Left cardiac atrium (tissue), 4 donors: ENCODE data around the gene TTC13. TPM values are rescaled to one million over a fixed set of nuclear protein-coding genes. Genes with fewer than 3 reads are reported as not detected.

Experiments
- ATAC-seq, 2 donors: fragments of 200-7000 bp; cut with Tn5 transposase; one replicate each; pipeline ENCODE4 v1.9.1; 2020; ENCODE audit warnings: mild to moderate bottlenecking in 2 of 2, moderate library complexity in 2 of 2
- DNase-seq: peaks from one replicate; pipeline ENCODE4 v3.0.0-alpha.2; 2020
- intact Hi-C, 2 donors: fragments of 100-400 bp; cut with DNase I; formaldehyde crosslinking; loops; one replicate each; pipeline versions ENCODE4 v1.14.1 to v1.15.1; 2022 to 2023
- total RNA-seq, 2 donors: library from RNA; stranded (reverse); fragmentation: NEBNext Ultra II Directional; extraction: Animal tissue kit (Norgen Biotek cat#: 25700); gene quantifications; one replicate each; pipeline ENCODE4 v1.2.1, GENCODE V29; 2021
- donor health status: DM: no; HTN: yes; CAD: no.
- donor health status: DM: no; HTN: yes; CAD: no; lungs with severe emphysema.
- donor health status: DM: yes; HTN: yes; CAD: no.
- donor health status: Dilated cardiomyopathy.

Gene TTC13
- total RNA-seq, 2 donors from 2014 or later, result 9.5 to 9.6 TPM

- ATAC-seq (no peak), DNase-seq (no peak)
- intact Hi-C loops, result no loop called here
These were observed 94.0 kb downstream of the TTC13 start for GRCh38 chr1:230884646-230885045.

- DNase-seq (no peak), ATAC-seq (peak; percentile 53 to 83)
- intact Hi-C loops, result no loop called here
These were observed 94.7 kb downstream of the TTC13 start for GRCh38 chr1:230883967-230884366.

- DNase-seq (no peak), ATAC-seq (no peak)
- intact Hi-C loops, result loop anchor here in 1 of 2 donors (10.0 kb wide), 1 partner anchor 75 kb away; no protein-coding TSS in a partner anchor
These were observed 98.9 kb downstream of the TTC13 start for GRCh38 chr1:230879778-230880177.

DNA sequence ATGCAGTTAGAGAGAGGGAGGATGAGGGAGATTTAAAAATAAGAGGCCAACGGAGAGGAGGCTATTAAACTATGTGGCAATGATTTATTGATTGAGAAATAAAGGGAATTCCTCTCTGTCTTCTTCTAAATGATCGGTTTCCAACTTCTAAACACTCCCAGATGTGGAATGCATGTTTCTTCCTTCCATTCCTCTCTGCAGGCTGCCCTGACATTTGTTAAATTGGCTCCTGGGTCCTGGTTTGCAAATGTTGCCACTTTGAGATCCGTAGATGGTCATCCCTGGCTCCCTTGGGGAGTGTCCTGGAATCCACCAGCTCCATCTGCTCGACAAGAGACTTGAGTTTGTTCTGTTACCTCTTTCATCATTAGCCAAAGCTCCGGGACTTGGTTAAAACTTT is 100.1 kb downstream of the TTC13 start:
- DNase-seq, result no peak
- ATAC-seq, result peak in 1 of 2 donors; percentile 16
- intact Hi-C loops, result loop anchor here in 1 of 2 donors (10.0 kb wide), 1 partner anchor 74 kb away; no protein-coding TSS in a partner anchor

GRCh38 chr1:230877924-230878590 is 100.6 kb downstream of the TTC13 start:
- ATAC-seq (no peak), DNase-seq (no peak)
- intact Hi-C loops, result loop anchor here in 1 of 2 donors (10.0 kb wide), 1 partner anchor 73 kb away; no protein-coding TSS in a partner anchor

DNA sequence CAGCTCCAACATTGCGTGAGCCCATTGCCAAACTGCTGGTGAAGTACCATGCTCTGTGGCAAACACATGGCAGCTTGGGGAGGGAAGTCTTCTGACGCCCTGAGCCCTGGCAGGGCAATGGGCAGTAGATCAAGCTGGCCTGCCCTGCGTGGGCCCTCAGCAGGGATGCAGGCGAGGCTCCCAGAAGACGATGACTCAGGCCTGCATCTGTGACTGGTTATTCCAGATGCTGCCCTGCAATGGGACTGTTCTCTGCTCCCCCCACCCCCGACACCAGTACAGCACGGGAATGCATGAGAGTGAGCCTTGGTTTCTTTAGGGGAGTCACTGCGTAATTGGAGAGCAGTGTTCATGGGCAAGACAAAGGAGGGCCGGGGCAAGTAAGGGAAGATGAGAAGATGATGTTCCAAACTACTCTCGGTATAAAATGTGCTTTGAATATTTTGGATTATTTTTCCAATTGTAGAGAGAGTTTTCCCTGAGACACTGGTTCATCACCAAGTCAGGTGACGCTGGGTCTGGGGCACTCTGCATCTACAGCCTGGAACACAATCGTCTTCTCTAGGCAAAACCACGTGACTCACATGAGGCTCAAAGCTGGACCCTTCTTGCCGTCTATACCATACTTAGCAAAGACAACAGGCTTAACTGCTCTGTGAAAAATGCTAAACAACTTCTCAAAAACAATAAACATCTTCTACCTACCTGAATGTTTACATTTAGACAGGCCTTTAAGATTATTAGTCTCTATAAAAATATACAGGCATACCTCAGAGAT is 101.3 kb downstream of the TTC13 start:
- intact Hi-C loops, result loop anchor here in 1 of 2 donors (10.0 kb wide), 1 partner anchor 73 kb away; no protein-coding TSS in a partner anchor
- ATAC-seq (peak; percentile 13 to 69), DNase-seq (no peak)

- peak; percentile 38 to 63 for ATAC-seq
- DNase-seq, result no peak
- intact Hi-C loops, result loop anchor here in 1 of 2 donors (10.0 kb wide), 1 partner anchor 72 kb away; no protein-coding TSS in a partner anchor
These were observed 102.0 kb downstream of the TTC13 start for GRCh38 chr1:230876660-230877059.

DNA sequence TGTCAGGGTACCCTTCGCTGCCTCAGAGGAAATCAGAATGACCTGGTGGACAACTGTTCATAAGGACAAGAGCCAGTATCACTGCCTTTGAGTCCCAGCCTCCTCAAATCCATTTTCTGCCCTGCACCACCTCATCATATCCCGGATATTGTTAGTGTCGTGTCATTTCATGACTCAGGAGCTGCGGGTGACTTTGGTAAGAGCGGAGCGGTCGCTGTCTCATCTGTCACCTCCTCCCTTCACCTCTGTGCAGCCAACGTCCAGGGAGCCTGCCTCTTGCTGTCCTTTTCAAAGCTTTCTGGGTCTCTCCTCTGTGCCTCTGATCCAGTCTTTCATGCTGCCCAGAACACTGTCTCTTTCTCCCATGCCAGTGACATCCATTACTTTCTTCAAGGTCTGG is 103.3 kb downstream of the TTC13 start:
- DNase-seq (no peak), ATAC-seq (peak in 1 of 2 donors; percentile 56)
- intact Hi-C loops, result loop anchor here in 1 of 2 donors (10.0 kb wide), 1 partner anchor 71 kb away; no protein-coding TSS in a partner anchor

DNA sequence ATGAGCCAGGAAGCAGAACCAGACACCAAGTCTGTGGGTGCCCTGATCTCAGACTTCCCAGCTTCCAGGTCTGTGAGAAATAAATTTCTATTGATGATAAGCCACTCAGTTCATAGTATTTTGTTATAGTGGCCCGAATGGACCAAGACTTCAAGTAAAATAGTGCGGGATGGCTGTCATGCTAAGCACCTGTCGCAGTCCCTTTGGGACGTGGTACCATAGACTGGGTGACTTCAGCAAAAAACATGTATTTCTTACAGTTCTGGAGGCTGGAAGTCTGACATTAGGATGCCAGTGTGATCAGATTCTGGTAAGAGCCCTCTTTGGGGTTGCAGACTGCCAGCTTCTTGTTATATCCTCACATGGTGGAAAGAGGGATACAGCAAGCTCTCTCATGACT is 107.7 kb downstream of the TTC13 start:
- DNase-seq, result no peak
- intact Hi-C loops, result loop anchor here in 1 of 2 donors (10.0 kb wide), 1 partner anchor 66 kb away; no protein-coding TSS in a partner anchor
- no peak for ATAC-seq

DNA sequence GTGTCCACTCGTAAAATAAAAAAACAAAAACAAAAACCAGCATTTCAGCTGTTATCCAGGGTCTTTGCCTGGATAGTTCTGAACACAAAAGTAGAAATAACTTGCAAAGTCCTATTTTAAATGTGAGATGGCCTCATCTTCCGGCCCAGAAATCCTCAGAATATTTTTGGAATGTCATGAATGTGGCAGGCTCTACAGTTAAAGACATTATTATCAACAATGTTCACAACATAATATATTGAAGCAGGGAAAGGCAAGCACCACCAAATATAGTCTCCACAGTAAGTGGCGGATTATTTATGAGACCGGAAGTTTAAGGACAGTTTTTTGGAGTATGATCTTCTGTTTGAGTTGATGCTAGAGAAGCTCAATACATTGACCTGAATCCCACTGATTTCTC is 109.2 kb downstream of the TTC13 start:
- ATAC-seq (no peak), DNase-seq (no peak)
- intact Hi-C loops, result loop anchor here in 1 of 2 donors (5.0 kb wide), 1 partner anchor 72 kb away; no protein-coding TSS in a partner anchor

GRCh38 chr1:230868736-230869385 is 109.8 kb downstream of the TTC13 start:
- intact Hi-C loops, result loop anchor here in 1 of 2 donors (5.0 kb wide), 1 partner anchor 72 kb away; no protein-coding TSS in a partner anchor
- DNase-seq (peak; percentile 71), ATAC-seq (peak; percentile 56 to 60)

DNA sequence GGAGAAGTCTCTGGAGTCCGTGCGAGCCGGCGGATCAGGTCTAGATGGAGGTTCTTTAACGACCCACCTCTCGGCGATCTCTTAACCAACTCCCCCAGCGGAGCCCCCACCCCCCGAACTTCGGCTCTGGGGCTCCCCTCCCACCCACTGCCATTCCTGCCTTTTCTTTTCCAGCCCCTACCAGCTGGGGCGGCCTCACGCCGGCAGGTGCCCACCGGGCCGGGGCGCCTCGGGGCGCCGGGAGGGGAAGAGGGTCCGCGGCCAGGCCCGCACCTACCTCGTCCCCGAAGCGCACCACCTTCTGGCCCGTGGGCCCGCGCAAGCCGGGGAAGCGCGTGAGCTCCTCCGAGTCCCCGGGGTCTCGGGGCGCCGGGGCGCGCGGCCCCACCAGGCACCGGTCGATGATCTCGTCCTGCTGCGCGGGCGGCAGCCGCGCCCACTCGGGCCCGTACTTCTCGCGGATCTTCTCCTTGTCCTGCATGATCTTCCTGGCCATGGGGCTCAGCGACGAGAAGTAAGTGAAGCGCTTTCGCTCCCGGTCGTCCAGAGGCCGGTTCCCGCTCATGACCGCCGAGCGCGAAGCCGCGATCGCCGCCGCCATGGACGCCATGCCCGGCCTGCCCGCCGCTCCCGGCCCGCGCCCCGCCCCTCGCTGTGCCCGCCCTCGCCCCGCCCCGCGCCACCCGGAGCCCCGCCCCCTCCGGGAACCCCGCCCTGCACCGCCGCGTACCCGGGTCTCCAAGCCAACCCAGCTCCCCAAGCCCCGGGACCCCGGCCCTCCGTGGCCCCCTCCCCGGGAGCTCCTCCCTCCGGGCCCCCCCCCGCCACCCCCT is 110.5 kb downstream of the TTC13 start, which contains the start of gene C1orf198:
Gene C1orf198, minus strand, starts transcription at position 619 of the 833 bp plus-strand sequence. Its CDS starts 9 bp downstream, at position 610.
- DNase-seq (peak; percentile 77), ATAC-seq (peak; percentile 94)
- intact Hi-C loops, result loop anchor here in 1 of 2 donors (2.0 to 5.0 kb wide), 2 partner anchors 19 to 71 kb away; no protein-coding TSS in a partner anchor

DNA sequence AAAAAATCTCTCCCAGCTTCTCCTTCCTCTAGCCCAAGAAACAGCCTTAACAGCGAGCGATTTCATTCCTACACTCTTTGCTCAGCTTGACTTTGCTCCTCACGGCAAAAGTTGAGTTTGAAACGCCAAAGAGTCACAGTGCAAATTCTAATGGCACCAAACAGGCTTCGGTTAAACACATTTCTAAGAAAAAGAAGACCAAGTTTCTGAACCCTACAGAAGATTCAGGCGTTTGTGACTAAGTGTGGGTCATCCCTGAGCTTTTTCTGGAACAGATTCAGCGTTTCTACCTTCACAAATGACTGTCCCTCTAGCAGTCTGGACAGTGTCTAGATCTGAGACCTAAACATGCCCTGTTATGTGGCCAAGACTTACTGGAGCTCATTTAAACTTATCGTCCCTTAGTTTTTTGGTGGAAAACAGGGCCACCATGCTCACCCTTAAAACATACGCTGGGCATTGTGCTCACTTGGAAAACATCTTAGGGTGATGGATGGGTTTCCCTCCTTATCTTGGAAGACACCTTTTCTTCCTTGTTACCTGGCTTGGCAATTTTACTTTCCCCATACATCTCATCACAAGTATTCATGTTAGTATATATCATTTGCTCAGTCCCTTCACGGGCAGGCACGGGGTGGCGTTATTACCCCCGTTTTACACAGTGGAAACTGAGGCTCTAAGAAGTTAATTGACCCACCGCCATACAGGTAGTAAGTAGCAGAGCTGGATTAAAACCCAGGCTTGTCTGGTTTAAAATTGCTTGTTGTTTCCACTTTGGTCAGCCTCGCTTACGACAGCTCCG is 111.4 kb downstream of the TTC13 start:
- ATAC-seq (peak in 1 of 2 donors; percentile 5), DNase-seq (no peak)
- intact Hi-C loops, result loop anchor here in 1 of 2 donors (2.0 to 5.0 kb wide), 2 partner anchors 19 to 70 kb away; no protein-coding TSS in a partner anchor

- ATAC-seq, result peak; percentile 8 to 12
These were observed 112.2 kb downstream of the TTC13 start for GRCh38 chr1:230866171-230867070.

DNA sequence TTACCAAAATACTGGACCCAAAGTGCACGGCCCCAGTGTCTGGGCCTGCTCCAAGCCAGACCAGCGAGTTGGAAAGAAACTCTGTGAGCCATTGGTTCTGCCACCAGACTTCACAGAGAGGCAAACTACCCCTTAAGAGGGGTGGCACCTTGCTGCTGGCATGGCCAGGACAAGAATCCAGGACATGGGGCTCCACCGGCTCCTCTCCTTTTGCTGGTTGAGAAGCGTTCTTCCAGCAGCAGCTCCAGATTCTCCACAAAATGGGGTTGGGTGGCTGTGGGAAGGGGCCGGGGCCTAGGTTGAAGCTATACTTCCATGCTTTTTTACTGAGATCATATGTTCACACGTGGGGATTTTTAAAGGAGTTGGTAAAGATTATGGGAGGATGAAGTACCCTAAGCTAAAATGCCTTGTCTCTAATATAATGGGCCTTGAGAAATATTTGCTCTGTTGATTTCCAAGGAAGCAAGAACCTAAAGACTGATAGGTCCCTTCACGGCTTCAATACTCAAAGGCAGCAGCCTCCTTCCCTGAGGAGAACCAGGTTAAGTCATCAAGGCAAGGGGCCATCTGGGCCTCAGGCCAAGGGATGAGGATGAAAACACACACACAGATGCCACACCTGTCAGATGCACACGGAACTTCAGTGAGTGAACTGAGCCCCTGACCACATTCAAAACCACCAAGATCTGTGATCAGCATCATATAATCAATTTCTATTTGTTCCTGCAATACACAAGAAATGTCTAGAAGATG is 113.4 kb downstream of the TTC13 start:
- intact Hi-C loops, result loop anchor here in 1 of 2 donors (5.0 kb wide), 1 partner anchor 68 kb away; no protein-coding TSS in a partner anchor
- no peak for DNase-seq
- ATAC-seq, result no peak

More at GRCh38 chr1:230866171-230867070, 112.2 kb downstream of the TTC13 start:
- no peak for DNase-seq
- intact Hi-C loops, result loop anchor here in 1 of 2 donors (2.0 to 5.0 kb wide), 2 partner anchors 18 to 69 kb away; no protein-coding TSS in a partner anchor
